Ovary (tissue), 9 donors: ENCODE results near the gene TRIO. TPM values are rescaled to one million over a fixed set of nuclear protein-coding genes. Genes with fewer than 3 reads are reported as not detected.

Experiments
- DNase-seq, 5 donors: peaks; one replicate each; pipeline ENCODE4 v3.0.0-alpha.2; 2019 to 2020
- H3K27ac ChIP-seq, 2 donors: fragments of 200-600 bp; one replicate each; pipeline versions ENCODE4 v1.5.1 to v1.8.0; 2019 to 2022
- H3K27me3 ChIP-seq: fragments of 200-600 bp; one replicate; pipeline ENCODE4 v1.8.0; 2022
- H3K36me3 ChIP-seq: fragments of 200-600 bp; sonication (generic); one replicate; pipeline ENCODE4 v1.5.1; 2019
- H3K4me1 ChIP-seq: one replicate; pipeline ENCODE4 v1.8.1; 2013; ENCODE audit warnings: mild to moderate bottlenecking, moderate library complexity; ENCODE audit not compliant: insufficient read depth
- H3K4me3 ChIP-seq: fragments of 200-600 bp; sonication (generic); one replicate; pipeline ENCODE4 v1.5.1; 2017
- H3K9me3 ChIP-seq, 2 donors: fragments of 200-600 bp in 1 of 2; sonication (generic) in 1 of 2; one replicate each; pipeline versions ENCODE4 v1.5.1 to v1.8.1; 2013 to 2019; ENCODE audit warnings: mild to moderate bottlenecking in 1 of 2, moderate library complexity in 1 of 2
- CTCF ChIP-seq, 3 donors: fragments of 450-650 bp in 2 of 3; fragments of 200-600 bp in 1 of 3; IDR thresholded peaks; one replicate each; pipeline versions ENCODE4 v1.5.1 to v1.8.0; 2016 to 2022; ENCODE audit warnings: antibody characterized with exemption in 3 of 3, mild to moderate bottlenecking in 1 of 3
- EP300 ChIP-seq: sonication (generic); formaldehyde crosslinking; IDR thresholded peaks from one replicate; pipeline ENCODE4 v1.6.1; 2017; ENCODE audit warnings: antibody characterized with exemption
- POLR2A ChIP-seq: fragments of 450-650 bp; IDR thresholded peaks from one replicate; pipeline ENCODE4 v1.6.1; 2017; ENCODE audit warnings: antibody characterized with exemption, mild to moderate bottlenecking, moderate library complexity
- WGBS, 3 donors: extraction: QIAGEN DNeasy Blood & Tissue Kit in 1 of 3; methylation state at CpG; one replicate each; pipeline versions ENCODE4 v1.1.5 to v1.1.7; 2013 to 2017; 5-methylcytosine and 5-hydroxymethylcytosine counted together
- intact Hi-C, 4 donors: fragments of 100-400 bp; cut with DNase I; formaldehyde crosslinking; loops; one replicate each; pipeline versions ENCODE4 v1.11.0 to v1.15.1; 2022 to 2023
- polyA plus RNA-seq, 2 donors: library from polyadenylated mRNA; stranded (reverse); fragments of 200-250 nt in 1 of 2; fragments of 350-450 nt in 1 of 2; fragmentation: Illumina TruSeq in 1 of 2; extraction: RNeasy Lipid Tissue Mini Kit (QIAGEN cat#74804) in 1 of 2; gene quantifications; one replicate each; pipeline ENCODE4 v1.2.3, GENCODE V29; 2013 to 2014
- total RNA-seq, 7 donors: library from RNA; depleted of rRNA in 2 of 7; stranded (reverse); fragments of >200 nt in 2 of 7; fragmentation: NEBNext Ultra II Directional in 3 of 7; extraction: Animal tissue kit (Norgen Biotek cat#: 25700) in 3 of 7; gene quantifications; one replicate each; pipeline versions ENCODE4 v1.1.0 to v1.2.4, GENCODE V29; 2016 to 2023
- donor health status: DM: no; HTN: no; CAD: no; lungs with moderate emphysema.
- donor health status: DM: no; HTN: no; CAD: no.
- donor health status: Bipolar disorder and iron deficiency.
- donor health status: DM: yes; HTN: yes; CAD: no.
- donor health status: DM: no; HTN: no; CAD: no.
- donor health status: DM: yes; HTN: yes; CAD: no.

The TRIO gene
- total and polyA plus RNA-seq, 9 donors: 58.4 to 268 (median 125) TPM

- Histone ChIP-seq H3K4me1 (peaks cover 8% of the 10 kb centered on the region), H3K9me3 (no peaks in the 10 kb centered on the region), H3K4me3 (no peak overlapping the region), H3K27me3 (no peaks in the 10 kb centered on the region), H3K36me3 (no peaks in the 10 kb centered on the region), H3K27ac (no peak overlapping the region)
- TF ChIP-seq CTCF (IDR thresholded peaks at IDR 0.05) (no peak), POLR2A (no peak), EP300 (no peak)
- intact Hi-C loops: no loop called here
- DNase-seq: no peak
- 59 to 69% (median 59%) methylated on average over 3 of the region's 3 CpGs for WGBS, 3 donors
Observed at GRCh38 chr5:14532180-14532579, 389.0 kb downstream of the TRIO start.

DNA sequence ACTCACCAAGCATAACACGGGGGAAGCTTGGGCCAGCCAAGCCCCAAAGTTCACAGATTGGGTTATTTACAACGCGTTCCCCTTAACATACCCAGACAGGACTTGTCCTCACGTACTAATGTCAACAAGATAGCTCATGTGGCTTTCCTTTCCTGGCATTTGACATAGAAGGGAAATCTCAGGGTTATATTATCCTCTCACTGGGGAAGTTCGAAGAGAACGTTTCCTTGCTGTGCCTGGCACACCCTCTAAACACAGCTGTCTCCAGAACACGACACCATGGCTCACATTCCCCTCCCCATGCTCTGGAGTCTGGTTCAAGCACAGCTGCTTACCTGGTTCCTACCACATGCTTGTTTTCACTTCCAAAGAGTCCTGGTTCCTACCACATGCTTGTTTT, 391.6 kb downstream of the TRIO start:
- Histone ChIP-seq H3K27me3 (no peaks in the 10 kb centered on the region), H3K9me3 (no peaks in the 10 kb centered on the region), H3K27ac (no peak overlapping the region), H3K4me3 (no peak overlapping the region), H3K36me3 (no peaks in the 10 kb centered on the region), H3K4me1 (peaks cover 8% of the 10 kb centered on the region)
- intact Hi-C loops: no loop called here
- TF ChIP-seq EP300 (no peak), POLR2A (no peak), CTCF (IDR thresholded peaks at IDR 0.05) (no peak)
- WGBS, 3 donors: 2 to 19% (median 3%) methylated on average over 7 of the region's 7 CpGs
- DNase-seq: no peak

- no peak overlapping the region for H3K4me3 ChIP-seq
- H3K4me1 ChIP-seq: no peaks in the 10 kb centered on the region
- no peak overlapping the region for H3K27ac ChIP-seq
- TF ChIP-seq CTCF (IDR thresholded peaks at IDR 0.05) (no peak), EP300 (no peak), POLR2A (no peak)
- no peak for DNase-seq
- 57 to 58% (median 58%) methylated on average over 3 of the region's 3 CpGs for WGBS, 3 donors
- intact Hi-C loops: no loop called here
- no peaks in the 10 kb centered on the region for H3K36me3 ChIP-seq
- H3K27me3 ChIP-seq: no peaks in the 10 kb centered on the region
- H3K9me3 ChIP-seq: peaks cover 0 to 6% of the 10 kb centered on the region in 2 donors
Observed at GRCh38 chr5:14545308-14545707, 402.2 kb downstream of the TRIO start.

DNA sequence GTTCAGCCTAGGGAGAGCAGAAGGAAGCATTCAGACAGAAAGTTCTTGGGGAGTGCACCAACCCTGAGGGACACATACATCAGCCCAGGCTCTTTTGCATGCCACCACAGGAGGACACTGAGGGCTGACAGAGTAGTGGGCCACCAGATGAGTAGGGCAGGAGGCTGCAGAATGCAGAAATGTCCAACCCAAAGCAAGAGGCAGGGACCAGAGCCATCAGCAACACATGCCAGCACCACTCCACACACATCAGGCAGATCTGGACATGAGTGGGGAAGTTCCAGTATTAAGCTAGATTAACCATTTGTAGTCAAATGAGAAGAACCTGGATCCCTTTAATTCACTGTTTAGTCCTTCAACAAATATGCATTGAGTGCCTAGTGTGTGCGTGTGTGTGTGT, 402.7 kb downstream of the TRIO start:
- 40 to 87% (median 63%) methylated on average over 1 of the region's 1 CpG for WGBS, 3 donors
- H3K36me3 ChIP-seq: no peaks in the 10 kb centered on the region
- no peak overlapping the region for H3K27ac ChIP-seq
- intact Hi-C loops: no loop called here
- TF ChIP-seq CTCF (IDR thresholded peaks at IDR 0.05): no peak
- no peak for TF ChIP-seq EP300
- TF ChIP-seq POLR2A: no peak
- H3K4me1 ChIP-seq: no peaks in the 10 kb centered on the region
- no peak for DNase-seq
- H3K9me3 ChIP-seq: peaks cover 0 to 6% of the 10 kb centered on the region in 2 donors
- H3K4me3 ChIP-seq: no peak overlapping the region
- no peaks in the 10 kb centered on the region for H3K27me3 ChIP-seq

DNA sequence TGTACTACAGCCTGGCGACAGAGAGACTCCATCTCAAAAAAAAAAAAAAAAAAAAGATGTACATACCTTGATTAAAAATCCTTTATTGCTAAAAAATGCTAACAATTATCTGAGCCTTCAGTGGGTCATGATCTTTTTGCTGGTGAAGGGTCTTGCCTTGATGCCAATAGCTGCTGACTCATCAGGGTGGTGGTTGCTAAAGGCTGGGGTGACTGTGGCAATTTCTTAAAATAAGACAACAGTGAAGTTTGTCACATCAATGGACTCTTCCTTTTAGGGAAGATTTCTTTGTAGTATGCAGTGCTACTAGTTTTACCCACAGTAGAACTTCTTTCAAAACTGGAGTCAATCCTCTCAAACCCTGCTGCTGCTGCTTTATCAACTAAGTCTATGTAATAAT, 404.5 kb downstream of the TRIO start:
- H3K4me1 ChIP-seq: no peaks in the 10 kb centered on the region
- H3K36me3 ChIP-seq: no peaks in the 10 kb centered on the region
- 86 to 100% (median 95%) methylated on average over 1 of the region's 1 CpG for WGBS, 3 donors
- no peak overlapping the region for H3K27ac ChIP-seq
- no peak for DNase-seq
- peaks cover 0 to 6% of the 10 kb centered on the region in 2 donors for H3K9me3 ChIP-seq
- intact Hi-C loops: no loop called here
- no peak overlapping the region for H3K4me3 ChIP-seq
- TF ChIP-seq POLR2A: no peak
- no peak for TF ChIP-seq CTCF (IDR thresholded peaks at IDR 0.05)
- TF ChIP-seq EP300: no peak
- H3K27me3 ChIP-seq: no peaks in the 10 kb centered on the region
